Upper lobe of left lung (tissue), 4 donors: ENCODE measurements around the gene SIDT1.

Experiments used
- EP300 ChIP-seq, 4 donors: sonication (generic); formaldehyde crosslinking; IDR thresholded peaks; one replicate each; pipeline ENCODE4 v1.5.1; 2017; ENCODE audit warnings: antibody characterized with exemption in 4 of 4, control low read depth in 2 of 4
- POLR2A ChIP-seq, 4 donors: fragments of 450-650 bp; IDR thresholded peaks; one replicate each; pipeline ENCODE4 v1.5.1; 2016 to 2017; ENCODE audit warnings: antibody characterized with exemption in 4 of 4, mild to moderate bottlenecking in 2 of 4
- POLR2AphosphoS5 ChIP-seq, 2 donors: sonication (generic); formaldehyde crosslinking; IDR thresholded peaks; one replicate each; pipeline ENCODE4 v1.5.1; 2017; ENCODE audit warnings: antibody characterized with exemption in 2 of 2
- TF ChIP-seq, protein P1 (sequence below), 6 experiments: fragments of 450-650 bp in 4 of 6; fragments of 200-600 bp in 2 of 6; sonication (generic) in 2 of 6; IDR thresholded peaks; one replicate each; pipeline ENCODE4 v1.5.1; 2016 to 2019; ENCODE audit warnings: antibody characterized with exemption in 6 of 6

DNA sequence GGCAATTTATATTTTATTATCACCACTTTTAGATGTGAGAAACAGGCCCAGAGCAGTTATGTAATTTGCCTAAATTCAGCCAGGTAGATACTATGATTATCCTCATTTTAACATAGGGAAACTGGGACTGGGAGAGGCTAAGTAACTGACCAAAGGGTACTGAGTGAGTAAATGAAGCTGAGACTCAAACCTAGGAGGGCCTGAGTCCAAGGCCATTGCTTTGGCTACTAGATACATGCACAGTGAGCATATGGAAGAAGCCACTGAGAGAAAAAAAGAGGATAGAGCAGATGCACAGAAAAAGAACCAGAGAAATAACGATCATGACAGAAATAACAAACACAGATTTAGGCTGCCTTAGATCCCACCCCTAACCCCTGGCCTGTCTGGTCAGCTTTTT is 130.5 kb downstream of the SIDT1 start:
- no peak for TF ChIP-seq EP300 (IDR thresholded peaks at IDR 0.05)
- TF ChIP-seq, protein P1, sequence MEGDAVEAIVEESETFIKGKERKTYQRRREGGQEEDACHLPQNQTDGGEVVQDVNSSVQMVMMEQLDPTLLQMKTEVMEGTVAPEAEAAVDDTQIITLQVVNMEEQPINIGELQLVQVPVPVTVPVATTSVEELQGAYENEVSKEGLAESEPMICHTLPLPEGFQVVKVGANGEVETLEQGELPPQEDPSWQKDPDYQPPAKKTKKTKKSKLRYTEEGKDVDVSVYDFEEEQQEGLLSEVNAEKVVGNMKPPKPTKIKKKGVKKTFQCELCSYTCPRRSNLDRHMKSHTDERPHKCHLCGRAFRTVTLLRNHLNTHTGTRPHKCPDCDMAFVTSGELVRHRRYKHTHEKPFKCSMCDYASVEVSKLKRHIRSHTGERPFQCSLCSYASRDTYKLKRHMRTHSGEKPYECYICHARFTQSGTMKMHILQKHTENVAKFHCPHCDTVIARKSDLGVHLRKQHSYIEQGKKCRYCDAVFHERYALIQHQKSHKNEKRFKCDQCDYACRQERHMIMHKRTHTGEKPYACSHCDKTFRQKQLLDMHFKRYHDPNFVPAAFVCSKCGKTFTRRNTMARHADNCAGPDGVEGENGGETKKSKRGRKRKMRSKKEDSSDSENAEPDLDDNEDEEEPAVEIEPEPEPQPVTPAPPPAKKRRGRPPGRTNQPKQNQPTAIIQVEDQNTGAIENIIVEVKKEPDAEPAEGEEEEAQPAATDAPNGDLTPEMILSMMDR (IDR thresholded peaks at IDR 0.05), result no peak
- no peak for TF ChIP-seq POLR2A (IDR thresholded peaks at IDR 0.05)
- TF ChIP-seq POLR2AphosphoS5 (IDR thresholded peaks at IDR 0.05), result no peak
